ENCODE data around the gene MAL.

MAL gene

GRCh38 chr2:95018861-95019550, 6.5 kb upstream of the MAL start:
- no peak overlapping the region for H3K4me3 ChIP-seq (ENCODE audit: low read length)
- peaks cover 77% of the 10 kb centered on the region for H3K27me3 ChIP-seq (ENCODE audit: control insufficient read depth, insufficient read depth, low read length)
- no peak overlapping the region for H3K4me2 ChIP-seq (ENCODE audit: low read length)
- no peaks in the 10 kb centered on the region for H3K36me3 ChIP-seq (ENCODE audit: insufficient read depth, low read length)
- H3K9me3 ChIP-seq (replicated peaks; ENCODE audit: low read length): no peaks in the 10 kb centered on the region
- no peaks in the 10 kb centered on the region for H3K4me1 ChIP-seq (ENCODE audit: control insufficient read depth, insufficient read depth, low read length)
- H3K9ac ChIP-seq (ENCODE audit: low read depth, low read length): no peak overlapping the region

DNA sequence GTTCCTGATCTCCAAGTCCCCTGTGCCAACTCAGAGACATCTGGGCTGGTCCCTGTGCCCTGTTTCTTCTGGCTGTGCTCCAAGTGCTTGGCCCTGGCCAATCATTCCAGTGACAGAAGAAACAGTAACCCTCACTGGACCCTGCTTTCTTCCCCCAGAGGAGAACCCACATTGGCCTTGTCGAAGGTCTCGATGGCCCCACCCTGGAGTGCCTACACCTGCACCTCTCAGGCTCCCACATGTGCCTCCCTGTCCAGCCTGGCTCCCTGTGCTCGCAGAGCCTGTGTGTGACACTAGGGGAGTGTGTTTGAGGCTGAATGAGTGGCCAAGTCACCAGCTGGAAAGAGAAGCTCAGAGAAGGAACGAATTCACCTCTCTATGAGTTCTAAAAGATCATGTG, 5.9 kb upstream of the MAL start:
- H3K36me3 ChIP-seq (ENCODE audit: insufficient read depth, low read length): no peaks in the 10 kb centered on the region
- H3K9me3 ChIP-seq (replicated peaks; ENCODE audit: low read length): no peaks in the 10 kb centered on the region
- H3K27me3 ChIP-seq (ENCODE audit: control insufficient read depth, insufficient read depth, low read length): peaks cover 77% of the 10 kb centered on the region
- H3K9ac ChIP-seq (ENCODE audit: low read depth, low read length): no peak overlapping the region
- H3K4me2 ChIP-seq (ENCODE audit: low read length): no peak overlapping the region
- no peaks in the 10 kb centered on the region for H3K4me1 ChIP-seq (ENCODE audit: control insufficient read depth, insufficient read depth, low read length)
- no peak overlapping the region for H3K4me3 ChIP-seq (ENCODE audit: low read length)

DNA sequence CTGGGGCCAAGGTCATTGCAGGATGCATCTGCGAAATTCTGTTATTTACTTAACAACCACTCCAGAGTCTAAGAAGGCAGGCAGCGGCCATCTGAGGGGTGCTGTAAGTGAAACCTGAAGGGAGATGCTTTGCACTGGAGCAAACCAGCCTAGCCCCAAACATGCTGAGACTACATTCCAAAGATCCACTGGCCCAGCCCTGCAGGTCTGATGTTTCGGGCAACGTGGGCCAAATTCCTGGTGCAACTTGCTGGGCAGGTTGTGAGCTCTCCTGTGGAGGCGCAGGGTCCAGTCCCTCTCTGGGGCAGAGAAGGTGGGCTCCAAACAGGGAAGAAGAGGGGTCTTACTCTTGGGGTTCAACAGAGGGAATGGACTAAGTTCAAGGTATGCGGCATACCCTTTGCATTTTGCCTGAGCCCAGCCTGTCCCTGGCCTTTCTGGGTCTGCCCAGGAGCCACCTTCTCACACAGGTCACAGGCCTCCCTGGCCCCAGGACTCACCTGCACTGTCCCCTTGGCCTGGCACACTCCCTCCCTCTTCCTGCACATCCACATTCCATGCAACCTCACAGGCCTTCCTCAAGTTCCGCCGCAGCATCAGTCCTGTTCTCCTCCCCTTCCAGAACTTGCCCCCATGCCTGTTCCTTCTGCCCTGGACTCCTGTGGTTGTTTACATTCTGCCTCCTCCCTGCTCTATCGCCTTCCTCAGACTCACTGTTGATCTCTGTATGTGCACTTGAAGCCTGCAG, 5.1 kb upstream of the MAL start:
- no peak overlapping the region for H3K9ac ChIP-seq (ENCODE audit: low read depth, low read length)
- peaks cover 78% of the 10 kb centered on the region for H3K27me3 ChIP-seq (ENCODE audit: control insufficient read depth, insufficient read depth, low read length)
- H3K4me2 ChIP-seq (ENCODE audit: low read length): no peak overlapping the region
- no peaks in the 10 kb centered on the region for H3K9me3 ChIP-seq (replicated peaks; ENCODE audit: low read length)
- no peak overlapping the region for H3K4me3 ChIP-seq (ENCODE audit: low read length)
- no peaks in the 10 kb centered on the region for H3K4me1 ChIP-seq (ENCODE audit: control insufficient read depth, insufficient read depth, low read length)
- no peaks in the 10 kb centered on the region for H3K36me3 ChIP-seq (ENCODE audit: insufficient read depth, low read length)

DNA sequence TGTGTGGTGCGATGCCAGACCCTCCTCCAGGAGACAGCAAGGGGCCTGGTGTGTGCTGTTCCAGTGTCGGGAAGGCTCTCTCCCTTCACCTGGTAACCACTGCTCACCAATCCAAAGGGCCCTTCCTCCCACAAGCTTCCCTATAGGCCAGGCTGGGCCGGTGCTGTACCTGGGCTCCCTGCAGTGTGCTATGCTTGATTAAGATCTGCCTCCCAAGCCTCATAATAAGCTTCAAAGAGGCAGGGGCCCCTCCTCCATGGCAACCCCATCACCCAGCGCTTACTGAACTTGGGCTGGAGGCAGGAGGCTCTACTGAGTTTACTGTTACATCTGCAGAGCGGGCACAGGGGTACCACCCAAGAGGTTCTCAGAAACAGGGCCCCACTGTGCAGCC, 4.5 kb upstream of the MAL start:
- no peak overlapping the region for H3K4me2 ChIP-seq (ENCODE audit: low read length)
- H3K4me3 ChIP-seq (ENCODE audit: low read length): no peak overlapping the region
- H3K9me3 ChIP-seq (replicated peaks; ENCODE audit: low read length): no peaks in the 10 kb centered on the region
- peaks cover 82% of the 10 kb centered on the region for H3K27me3 ChIP-seq (ENCODE audit: control insufficient read depth, insufficient read depth, low read length)
- H3K4me1 ChIP-seq (ENCODE audit: control insufficient read depth, insufficient read depth, low read length): no peaks in the 10 kb centered on the region
- H3K9ac ChIP-seq (ENCODE audit: low read depth, low read length): no peak overlapping the region
- no peaks in the 10 kb centered on the region for H3K36me3 ChIP-seq (ENCODE audit: insufficient read depth, low read length)

GRCh38 chr2:95021847-95022246, 3.7 kb upstream of the MAL start:
- H3K9ac ChIP-seq (ENCODE audit: low read depth, low read length): no peak overlapping the region
- no peaks in the 10 kb centered on the region for H3K9me3 ChIP-seq (replicated peaks; ENCODE audit: low read length)
- H3K4me1 ChIP-seq (ENCODE audit: control insufficient read depth, insufficient read depth, low read length): no peaks in the 10 kb centered on the region
- no peak overlapping the region for H3K4me3 ChIP-seq (ENCODE audit: low read length)
- no peak overlapping the region for H3K4me2 ChIP-seq (ENCODE audit: low read length)
- H3K36me3 ChIP-seq (ENCODE audit: insufficient read depth, low read length): no peaks in the 10 kb centered on the region
- peaks cover 84% of the 10 kb centered on the region for H3K27me3 ChIP-seq (ENCODE audit: control insufficient read depth, insufficient read depth, low read length)

- no peak overlapping the region for H3K4me3 ChIP-seq (ENCODE audit: low read length)
- H3K9ac ChIP-seq (ENCODE audit: low read depth, low read length): no peak overlapping the region
- no peaks in the 10 kb centered on the region for H3K4me1 ChIP-seq (ENCODE audit: control insufficient read depth, insufficient read depth, low read length)
- peaks cover 84% of the 10 kb centered on the region for H3K27me3 ChIP-seq (ENCODE audit: control insufficient read depth, insufficient read depth, low read length)
- H3K4me2 ChIP-seq (ENCODE audit: low read length): no peak overlapping the region
- no peaks in the 10 kb centered on the region for H3K36me3 ChIP-seq (ENCODE audit: insufficient read depth, low read length)
- no peaks in the 10 kb centered on the region for H3K9me3 ChIP-seq (replicated peaks; ENCODE audit: low read length)
These were observed 2.9 kb upstream of the MAL start for GRCh38 chr2:95022309-95023221.

- H3K27me3 ChIP-seq (ENCODE audit: control insufficient read depth, insufficient read depth, low read length): peaks cover 78% of the 10 kb centered on the region
- H3K36me3 ChIP-seq (ENCODE audit: insufficient read depth, low read length): no peaks in the 10 kb centered on the region
- no peak overlapping the region for H3K4me2 ChIP-seq (ENCODE audit: low read length)
- no peaks in the 10 kb centered on the region for H3K4me1 ChIP-seq (ENCODE audit: control insufficient read depth, insufficient read depth, low read length)
- H3K9ac ChIP-seq (ENCODE audit: low read depth, low read length): no peak overlapping the region
- no peak overlapping the region for H3K4me3 ChIP-seq (ENCODE audit: low read length)
- no peaks in the 10 kb centered on the region for H3K9me3 ChIP-seq (replicated peaks; ENCODE audit: low read length)
These were observed 2.3 kb upstream of the MAL start for GRCh38 chr2:95023222-95023597.

GRCh38 chr2:95024371-95024770, 1.1 kb upstream of the MAL start:
- Histone ChIP-seq H3K4me2 (ENCODE audit: low read length) (no peak overlapping the region), H3K4me1 (ENCODE audit: control insufficient read depth, insufficient read depth, low read length) (no peaks in the 10 kb centered on the region), H3K9me3 (replicated peaks; ENCODE audit: low read length) (no peaks in the 10 kb centered on the region), H3K36me3 (ENCODE audit: insufficient read depth, low read length) (no peaks in the 10 kb centered on the region), H3K9ac (ENCODE audit: low read depth, low read length) (no peak overlapping the region), H3K27me3 (ENCODE audit: control insufficient read depth, insufficient read depth, low read length) (peaks cover 84% of the 10 kb centered on the region), H3K4me3 (ENCODE audit: low read length) (no peak overlapping the region)

GRCh38 chr2:95024960-95025405, 525 bp upstream of the MAL start:
- H3K4me3 ChIP-seq (ENCODE audit: low read length): no peak overlapping the region
- H3K4me1 ChIP-seq (ENCODE audit: control insufficient read depth, insufficient read depth, low read length): no peaks in the 10 kb centered on the region
- no peak overlapping the region for H3K9ac ChIP-seq (ENCODE audit: low read depth, low read length)
- no peaks in the 10 kb centered on the region for H3K9me3 ChIP-seq (replicated peaks; ENCODE audit: low read length)
- H3K36me3 ChIP-seq (ENCODE audit: insufficient read depth, low read length): no peaks in the 10 kb centered on the region
- peak overlapping the region; percentile 15 for H3K4me2 ChIP-seq (ENCODE audit: low read length)
- peaks cover 84% of the 10 kb centered on the region for H3K27me3 ChIP-seq (ENCODE audit: control insufficient read depth, insufficient read depth, low read length)

DNA sequence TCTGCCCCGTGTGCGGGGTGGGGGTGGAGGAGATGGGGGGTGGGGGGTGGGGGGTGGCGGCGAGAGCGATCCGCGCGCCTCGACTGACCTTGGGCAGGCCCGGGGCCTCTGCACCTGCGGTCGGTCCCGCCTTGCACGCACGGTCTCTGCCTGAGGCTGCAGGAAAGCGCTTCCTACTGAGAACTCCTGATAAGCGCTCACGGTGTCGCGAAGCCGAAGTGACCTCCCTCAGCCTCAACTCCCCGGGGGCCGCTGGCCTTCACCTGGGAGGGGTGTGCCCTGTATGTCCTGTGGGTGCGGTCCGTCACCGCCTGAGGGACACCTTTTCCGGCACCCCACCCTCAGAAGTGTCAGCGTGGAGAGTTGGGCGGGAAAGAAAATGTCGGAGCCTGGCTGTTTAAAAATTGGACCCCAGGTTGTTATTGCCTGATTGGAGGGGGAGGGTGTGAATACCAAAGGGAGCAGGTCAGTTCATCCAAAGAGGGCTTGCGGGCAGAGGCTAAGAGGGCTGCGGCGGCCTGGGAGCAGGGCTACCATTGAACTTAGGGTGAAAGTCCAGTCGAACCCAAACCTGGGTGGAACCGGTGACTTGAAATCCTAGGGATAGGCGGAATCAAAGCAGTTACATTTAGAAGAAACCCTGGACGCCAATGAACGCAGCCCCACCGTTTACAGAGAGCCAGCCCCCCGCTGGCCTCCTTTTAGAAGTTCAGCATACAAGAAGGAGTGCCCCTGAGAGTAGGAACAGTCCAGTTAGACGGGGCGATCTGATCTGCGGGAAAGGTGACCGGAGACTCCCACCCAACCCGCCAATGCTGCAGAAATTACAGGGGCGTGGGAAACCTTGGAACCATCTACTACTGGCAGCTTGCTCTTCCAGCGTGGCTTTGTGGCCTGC, 1.2 kb downstream of the MAL start:
- no peaks in the 10 kb centered on the region for H3K9me3 ChIP-seq (replicated peaks; ENCODE audit: low read length)
- H3K4me2 ChIP-seq (ENCODE audit: low read length): no peak overlapping the region
- H3K4me3 ChIP-seq (ENCODE audit: low read length): no peak overlapping the region
- peaks cover 88% of the 10 kb centered on the region for H3K27me3 ChIP-seq (ENCODE audit: control insufficient read depth, insufficient read depth, low read length)
- H3K36me3 ChIP-seq (ENCODE audit: insufficient read depth, low read length): no peaks in the 10 kb centered on the region
- H3K9ac ChIP-seq (ENCODE audit: low read depth, low read length): no peak overlapping the region
- no peaks in the 10 kb centered on the region for H3K4me1 ChIP-seq (ENCODE audit: control insufficient read depth, insufficient read depth, low read length)

GRCh38 chr2:95027369-95027720, 1.8 kb downstream of the MAL start:
- H3K4me3 ChIP-seq (ENCODE audit: low read length): no peak overlapping the region
- no peaks in the 10 kb centered on the region for H3K4me1 ChIP-seq (ENCODE audit: control insufficient read depth, insufficient read depth, low read length)
- no peaks in the 10 kb centered on the region for H3K36me3 ChIP-seq (ENCODE audit: insufficient read depth, low read length)
- H3K9ac ChIP-seq (ENCODE audit: low read depth, low read length): no peak overlapping the region
- peaks cover 89% of the 10 kb centered on the region for H3K27me3 ChIP-seq (ENCODE audit: control insufficient read depth, insufficient read depth, low read length)
- no peak overlapping the region for H3K4me2 ChIP-seq (ENCODE audit: low read length)
- no peaks in the 10 kb centered on the region for H3K9me3 ChIP-seq (replicated peaks; ENCODE audit: low read length)
